ENCODE data around the gene RNF220.

GRCh38 chr1:44390277-44390676 is 14.8 kb upstream of the RNF220 start:
- TF ChIP-seq, protein P1, sequence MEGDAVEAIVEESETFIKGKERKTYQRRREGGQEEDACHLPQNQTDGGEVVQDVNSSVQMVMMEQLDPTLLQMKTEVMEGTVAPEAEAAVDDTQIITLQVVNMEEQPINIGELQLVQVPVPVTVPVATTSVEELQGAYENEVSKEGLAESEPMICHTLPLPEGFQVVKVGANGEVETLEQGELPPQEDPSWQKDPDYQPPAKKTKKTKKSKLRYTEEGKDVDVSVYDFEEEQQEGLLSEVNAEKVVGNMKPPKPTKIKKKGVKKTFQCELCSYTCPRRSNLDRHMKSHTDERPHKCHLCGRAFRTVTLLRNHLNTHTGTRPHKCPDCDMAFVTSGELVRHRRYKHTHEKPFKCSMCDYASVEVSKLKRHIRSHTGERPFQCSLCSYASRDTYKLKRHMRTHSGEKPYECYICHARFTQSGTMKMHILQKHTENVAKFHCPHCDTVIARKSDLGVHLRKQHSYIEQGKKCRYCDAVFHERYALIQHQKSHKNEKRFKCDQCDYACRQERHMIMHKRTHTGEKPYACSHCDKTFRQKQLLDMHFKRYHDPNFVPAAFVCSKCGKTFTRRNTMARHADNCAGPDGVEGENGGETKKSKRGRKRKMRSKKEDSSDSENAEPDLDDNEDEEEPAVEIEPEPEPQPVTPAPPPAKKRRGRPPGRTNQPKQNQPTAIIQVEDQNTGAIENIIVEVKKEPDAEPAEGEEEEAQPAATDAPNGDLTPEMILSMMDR (IDR thresholded peaks at IDR 0.05; ENCODE audit: low read length) = no peak
- TF ChIP-seq EZH2 (IDR thresholded peaks at IDR 0.05; ENCODE audit: borderline replicate concordance, low read length) = no peak
